HG02610 (cell line): ENCODE results near the gene GGA2.

Experiments
- ATAC-seq: cut with Tn5 transposase; IDR thresholded peaks from one replicate; pipeline ENCODE4 v1.9.1; 2021; ENCODE audit warnings: mild to moderate bottlenecking, moderate library complexity; ENCODE audit not compliant: unreplicated experiment

Gene GGA2

GRCh38 chr16:23432176-23433128, 77.8 kb downstream of the GGA2 start:
- ATAC-seq: no peak

GRCh38 chr16:23428351-23428750, 81.9 kb downstream of the GGA2 start:
- ATAC-seq: no peak

- no peak for ATAC-seq
Measured at GRCh38 chr16:23424292-23424958, 85.9 kb downstream of the GGA2 start.

- no peak for ATAC-seq
Measured at GRCh38 chr16:23423496-23424049, 86.7 kb downstream of the GGA2 start.

GRCh38 chr16:23420011-23420410, 90.3 kb downstream of the GGA2 start:
- ATAC-seq: no peak

- no peak for ATAC-seq
Measured at GRCh38 chr16:23416816-23417215, 93.5 kb downstream of the GGA2 start.

- no peak for ATAC-seq
Measured at GRCh38 chr16:23414731-23415130, 95.6 kb downstream of the GGA2 start.
